Astrocyte (in vitro differentiated cells and primary cell): ENCODE measurements around the gene ZNF341. TPM values are rescaled to one million over a fixed set of nuclear protein-coding genes. Genes with fewer than 3 reads are reported as not detected.

Experiments
- DNase-seq: peaks from one replicate; pipeline ENCODE4 v3.0.0-alpha.2; 2010; ENCODE audit warnings: low read depth
- FAIRE-seq: peaks from 2 replicates; lab custom pipeline; 2011; peaks lifted over from hg19 to GRCh38; lab: Jason Lieb, UNC
- H2AFZ ChIP-seq: 2 replicates; pipeline ENCODE4 v1.6.0; 2012; ENCODE audit warnings: low read depth, low read length, inconsistent platforms
- H3K27ac ChIP-seq: 2 replicates; pipeline ENCODE4 v1.5.1; 2011; ENCODE audit warnings: low read depth, low read length, inconsistent platforms
- H3K27me3 ChIP-seq: 2 replicates; pipeline ENCODE4 v1.6.0; 2011; ENCODE audit warnings: low read length, inconsistent platforms; ENCODE audit not compliant: insufficient read depth
- H3K36me3 ChIP-seq: 2 replicates; pipeline ENCODE4 v1.5.1; 2011; ENCODE audit warnings: low read length, inconsistent platforms; ENCODE audit not compliant: insufficient read depth
- H3K4me1 ChIP-seq: 2 replicates; pipeline ENCODE4 v1.5.1; 2011; ENCODE audit warnings: low read length, inconsistent platforms; ENCODE audit not compliant: insufficient read depth
- H3K4me2 ChIP-seq: 2 replicates; pipeline ENCODE4 v1.6.0; 2012; ENCODE audit warnings: low read length, inconsistent platforms
- H3K4me3 ChIP-seq: 2 replicates; pipeline ENCODE4 v1.5.1; 2011; ENCODE audit warnings: low read depth, mild to moderate bottlenecking, low read length, inconsistent platforms; ENCODE audit not compliant: insufficient read depth
- H3K79me2 ChIP-seq: 2 replicates; pipeline ENCODE4 v1.6.0; 2012; ENCODE audit warnings: mild to moderate bottlenecking, low read length, inconsistent platforms; ENCODE audit not compliant: insufficient read depth
- H3K9ac ChIP-seq: 2 replicates; pipeline ENCODE4 v1.6.0; 2012; ENCODE audit warnings: mild to moderate bottlenecking, low read length, inconsistent platforms
- H3K9me3 ChIP-seq: 2 replicates; pipeline ENCODE4 v1.5.1; 2012; ENCODE audit warnings: low read depth, mild to moderate bottlenecking, low read length, inconsistent platforms; ENCODE audit not compliant: insufficient read depth
- H4K20me1 ChIP-seq: 2 replicates; pipeline ENCODE4 v1.6.0; 2012; ENCODE audit warnings: low read length, inconsistent platforms; ENCODE audit not compliant: insufficient read depth
- H3K27ac Mint-ChIP-seq: one replicate; pipeline ENCODE4 v1.8.0; 2021; ENCODE audit warnings: mild to moderate bottlenecking, mixed read lengths; ENCODE audit not compliant: unreplicated experiment
- H3K27me3 Mint-ChIP-seq: one replicate; pipeline ENCODE4 v1.8.0; 2021; ENCODE audit warnings: low read depth, mixed read lengths; ENCODE audit not compliant: unreplicated experiment
- H3K36me3 Mint-ChIP-seq: one replicate; pipeline ENCODE4 v1.8.0; 2021; ENCODE audit warnings: low read depth, mixed read lengths; ENCODE audit not compliant: unreplicated experiment
- H3K4me1 Mint-ChIP-seq: one replicate; pipeline ENCODE4 v1.8.0; 2021; ENCODE audit warnings: low read depth, mixed read lengths; ENCODE audit not compliant: unreplicated experiment
- H3K4me3 Mint-ChIP-seq: one replicate; pipeline ENCODE4 v1.8.0; 2021; ENCODE audit warnings: mild to moderate bottlenecking, moderate library complexity, mixed read lengths; ENCODE audit not compliant: unreplicated experiment
- H3K9me3 Mint-ChIP-seq: one replicate; pipeline ENCODE4 v1.8.0; 2021; ENCODE audit warnings: mild to moderate bottlenecking, mixed read lengths; ENCODE audit not compliant: unreplicated experiment
- CTCF ChIP-seq: IDR thresholded peaks from 2 replicates; pipeline ENCODE4 v1.5.1; 2011; ENCODE audit warnings: low read depth, mild to moderate bottlenecking, inconsistent platforms, low read length, moderate library complexity; ENCODE audit not compliant: insufficient read depth
- EZH2 ChIP-seq: IDR thresholded peaks from 2 replicates; pipeline ENCODE4 v1.6.1; 2012; ENCODE audit warnings: mild to moderate bottlenecking, low read length, inconsistent platforms; ENCODE audit not compliant: insufficient read depth
- total RNA-seq: library from RNA; stranded (reverse); gene quantifications from 2 replicates; pipeline ENCODE4 v1.2.1, GENCODE V29; 2021

Gene ZNF341
- total RNA-seq, 1 donor from 2014 or later = 2.0 TPM

GRCh38 chr20:33757046-33757445 is 25.2 kb downstream of the ZNF341 start:
- peaks cover 17% of the 10 kb centered on the region for H3K36me3 Mint-ChIP-seq
- no peak for FAIRE-seq

GRCh38 chr20:33757458-33757857 is 25.7 kb downstream of the ZNF341 start:
- Histone ChIP-seq H3K27me3 (no peaks in the 10 kb centered on the region), H3K4me2 (no peak overlapping the region), H3K27ac (no peak overlapping the region), H3K79me2 (no peaks in the 10 kb centered on the region), H2AFZ (no peak overlapping the region), H3K4me1 (no peaks in the 10 kb centered on the region), H3K9me3 (peaks cover 8% of the 10 kb centered on the region), H4K20me1 (no peaks in the 10 kb centered on the region), H3K4me3 (no peak overlapping the region), H3K36me3 (no peaks in the 10 kb centered on the region), H3K9ac (no peak overlapping the region)
- TF ChIP-seq EZH2 (no peak), CTCF (no peak)
- H3K9me3 Mint-ChIP-seq = peaks cover 15% of the 10 kb centered on the region
- H3K27me3 Mint-ChIP-seq = no peaks in the 10 kb centered on the region
- H3K4me3 Mint-ChIP-seq = no peak overlapping the region
- DNase-seq = no peak
- H3K4me1 Mint-ChIP-seq = peaks cover 2% of the 10 kb centered on the region
- H3K36me3 Mint-ChIP-seq = peaks cover 16% of the 10 kb centered on the region
- no peak overlapping the region for H3K27ac Mint-ChIP-seq
- no peak for FAIRE-seq

More at GRCh38 chr20:33757046-33757445, 25.2 kb downstream of the ZNF341 start:
- Mint-ChIP-seq H3K4me1 (peaks cover 2% of the 10 kb centered on the region), H3K4me3 (no peak overlapping the region), H3K27me3 (no peaks in the 10 kb centered on the region), H3K9me3 (peaks cover 15% of the 10 kb centered on the region), H3K27ac (no peak overlapping the region)
- Histone ChIP-seq H3K4me2 (no peak overlapping the region), H2AFZ (no peak overlapping the region), H3K4me1 (no peaks in the 10 kb centered on the region), H3K4me3 (no peak overlapping the region), H3K27me3 (no peaks in the 10 kb centered on the region), H4K20me1 (no peaks in the 10 kb centered on the region), H3K27ac (no peak overlapping the region), H3K36me3 (no peaks in the 10 kb centered on the region), H3K9me3 (peaks cover 8% of the 10 kb centered on the region), H3K9ac (no peak overlapping the region), H3K79me2 (no peaks in the 10 kb centered on the region)
- no peak for DNase-seq
- TF ChIP-seq EZH2 = no peak
- no peak for TF ChIP-seq CTCF

- H3K9ac ChIP-seq = no peak overlapping the region
- H3K27me3 ChIP-seq = no peaks in the 10 kb centered on the region
- Mint-ChIP-seq H3K27me3 (no peaks in the 10 kb centered on the region), H3K4me1 (no peaks in the 10 kb centered on the region), H3K4me3 (no peak overlapping the region), H3K36me3 (peaks cover 17% of the 10 kb centered on the region), H3K27ac (no peak overlapping the region), H3K9me3 (peaks cover 7% of the 10 kb centered on the region)
- TF ChIP-seq EZH2 (no peak), CTCF (no peak)
- no peaks in the 10 kb centered on the region for H3K36me3 ChIP-seq
- H3K4me2 ChIP-seq = no peak overlapping the region
- no peak overlapping the region for H3K27ac ChIP-seq
- no peak overlapping the region for H3K4me3 ChIP-seq
- no peaks in the 10 kb centered on the region for H4K20me1 ChIP-seq
- H2AFZ ChIP-seq = no peak overlapping the region
- FAIRE-seq (no peak), DNase-seq (no peak)
- H3K79me2 ChIP-seq = no peaks in the 10 kb centered on the region
- H3K4me1 ChIP-seq = no peaks in the 10 kb centered on the region
- peaks cover 8% of the 10 kb centered on the region for H3K9me3 ChIP-seq
Measured at GRCh38 chr20:33761698-33762250, 30.0 kb downstream of the ZNF341 start.
